Fibroblast of lung (primary cell): ENCODE results near the gene TXNDC11. TPM values are rescaled to one million over a fixed set of nuclear protein-coding genes. Genes with fewer than 3 reads are reported as not detected.

Experiments
- DNase-seq, 2 donors: peaks; one replicate each; pipeline versions ENCODE4 v3.0.0 to v3.0.0-alpha.2; 2010; ENCODE audit warnings: low read depth in 2 of 2
- H2AFZ ChIP-seq: 2 replicates; pipeline ENCODE4 v1.5.1; 2012; ENCODE audit warnings: low read length, control low read depth, inconsistent platforms
- H3K27ac ChIP-seq: 2 replicates; pipeline ENCODE4 v1.5.1; 2011; ENCODE audit warnings: low read length, control low read depth; ENCODE audit not compliant: insufficient read depth
- H3K27me3 ChIP-seq: 2 replicates; pipeline ENCODE4 v1.5.1; 2011; ENCODE audit warnings: mild to moderate bottlenecking, low read length; ENCODE audit not compliant: control insufficient read depth, insufficient read depth
- H3K36me3 ChIP-seq: 2 replicates; pipeline ENCODE4 v1.5.1; 2011; ENCODE audit warnings: low read length; ENCODE audit not compliant: control insufficient read depth, insufficient read depth
- H3K4me1 ChIP-seq: 2 replicates; pipeline ENCODE4 v1.5.1; 2011; ENCODE audit warnings: low read length; ENCODE audit not compliant: control insufficient read depth, insufficient read depth; ENCODE audit errors: extremely low read depth
- H3K4me2 ChIP-seq: 2 replicates; pipeline ENCODE4 v1.5.1; 2011; ENCODE audit warnings: low read length, control low read depth; ENCODE audit not compliant: insufficient read depth; ENCODE audit errors: extremely low read depth
- H3K4me3 ChIP-seq, 4 experiments: fragments of 200-600 bp in 1 of 4; sonication (generic) in 1 of 4; replicated peaks in 1 of 4; 2 replicates each; pipeline ENCODE4 v1.5.1; 2011 to 2016; ENCODE audit warnings: low read length in 4 of 4, low read depth in 3 of 4, mild to moderate bottlenecking in 3 of 4, control low read depth in 2 of 4, inconsistent platforms in 1 of 4, mixed read lengths in 1 of 4; ENCODE audit not compliant: insufficient read depth in 1 of 4; ENCODE audit errors: control extremely low read depth in 1 of 4
- H3K79me2 ChIP-seq: 2 replicates; pipeline ENCODE4 v1.5.1; 2012; ENCODE audit warnings: mild to moderate bottlenecking, low read length, inconsistent platforms; ENCODE audit not compliant: control insufficient read depth, insufficient read depth
- H3K9ac ChIP-seq: 2 replicates; pipeline ENCODE4 v1.5.1; 2011; ENCODE audit warnings: mild to moderate bottlenecking, low read length, control low read depth; ENCODE audit not compliant: insufficient read depth
- H3K9me3 ChIP-seq: 2 replicates; pipeline ENCODE4 v1.5.1; 2012; ENCODE audit warnings: low read depth, low read length; ENCODE audit not compliant: control insufficient read depth, insufficient read depth
- H4K20me1 ChIP-seq: 2 replicates; pipeline ENCODE4 v1.5.1; 2011; ENCODE audit warnings: low read length; ENCODE audit not compliant: control insufficient read depth, insufficient read depth; ENCODE audit errors: extremely low read depth
- EZH2 ChIP-seq: IDR thresholded peaks from 2 replicates; pipeline ENCODE4 v1.5.1; 2012; ENCODE audit warnings: low read length, control low read depth, mild to moderate bottlenecking; ENCODE audit errors: missing control alignments
- polyA plus RNA-seq, 2 donors: library from polyadenylated mRNA; depleted of rRNA in 1 of 2; stranded (reverse) in 1 of 2; unstranded in 1 of 2; fragments of >200 nt; gene quantifications; 2 replicates each; pipeline ENCODE4 v1.2.1, GENCODE V29; 2011 to 2012; ENCODE audit warnings: missing spikeins in 1 of 2
- total RNA-seq: library from RNA; depleted of rRNA; stranded (reverse); fragments of >200 nt; gene quantifications from 2 replicates; pipeline ENCODE4 v1.2.1, GENCODE V29; 2014
- TF ChIP-seq, protein P1 (sequence below), 2 donors: IDR thresholded peaks in 1 of 2; conservative IDR thresholded peaks in 1 of 2; 1 replicate in 1 of 2; 2 replicates in 1 of 2; pipeline ENCODE4 v1.5.1; 2011 to 2012; ENCODE audit warnings: low read length in 2 of 2, control low read depth in 1 of 2, inconsistent platforms in 1 of 2, low read depth in 1 of 2, mild to moderate bottlenecking in 1 of 2

Gene TXNDC11
- total and polyA plus RNA-seq, 2 donors (not counting 1 experiment from before 2014, with no cell fraction given) = 26.8 to 46.2 TPM

DNA sequence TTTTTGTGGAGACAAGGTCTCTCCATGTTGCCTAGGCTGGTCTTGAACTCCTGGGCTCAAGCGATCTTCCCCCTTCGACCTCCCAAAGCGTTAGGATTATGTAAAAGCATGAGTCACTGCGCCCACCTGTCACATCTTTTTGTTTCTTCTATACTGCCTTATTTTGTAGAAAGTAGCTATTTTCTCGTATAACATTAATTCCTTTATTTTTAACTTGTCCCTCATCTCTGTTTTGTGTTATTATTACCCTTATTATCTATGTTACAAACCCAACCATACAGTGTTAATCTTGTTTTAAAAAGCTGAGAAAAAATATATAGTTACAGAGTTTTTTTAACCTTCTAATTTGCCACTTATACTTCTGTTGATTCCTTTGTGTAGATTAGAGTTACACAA, 1.4 kb upstream of the TXNDC11 start:
- TF ChIP-seq, protein P1, sequence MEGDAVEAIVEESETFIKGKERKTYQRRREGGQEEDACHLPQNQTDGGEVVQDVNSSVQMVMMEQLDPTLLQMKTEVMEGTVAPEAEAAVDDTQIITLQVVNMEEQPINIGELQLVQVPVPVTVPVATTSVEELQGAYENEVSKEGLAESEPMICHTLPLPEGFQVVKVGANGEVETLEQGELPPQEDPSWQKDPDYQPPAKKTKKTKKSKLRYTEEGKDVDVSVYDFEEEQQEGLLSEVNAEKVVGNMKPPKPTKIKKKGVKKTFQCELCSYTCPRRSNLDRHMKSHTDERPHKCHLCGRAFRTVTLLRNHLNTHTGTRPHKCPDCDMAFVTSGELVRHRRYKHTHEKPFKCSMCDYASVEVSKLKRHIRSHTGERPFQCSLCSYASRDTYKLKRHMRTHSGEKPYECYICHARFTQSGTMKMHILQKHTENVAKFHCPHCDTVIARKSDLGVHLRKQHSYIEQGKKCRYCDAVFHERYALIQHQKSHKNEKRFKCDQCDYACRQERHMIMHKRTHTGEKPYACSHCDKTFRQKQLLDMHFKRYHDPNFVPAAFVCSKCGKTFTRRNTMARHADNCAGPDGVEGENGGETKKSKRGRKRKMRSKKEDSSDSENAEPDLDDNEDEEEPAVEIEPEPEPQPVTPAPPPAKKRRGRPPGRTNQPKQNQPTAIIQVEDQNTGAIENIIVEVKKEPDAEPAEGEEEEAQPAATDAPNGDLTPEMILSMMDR (conservative IDR thresholded peaks at IDR 0.05 in 1 of 2, IDR thresholded peaks at IDR 0.05 in 1 of 2; ENCODE audit: low read depth in 1 of 2, low read length in 2 of 2) = no peak
- TF ChIP-seq EZH2 = no peak
- H4K20me1 ChIP-seq = no peaks in the 10 kb centered on the region
- H3K9ac ChIP-seq = no peak overlapping the region
- H3K9me3 ChIP-seq = no peaks in the 10 kb centered on the region
- H3K4me3 ChIP-seq = no peak overlapping the region
- H3K27me3 ChIP-seq = no peaks in the 10 kb centered on the region
- peaks cover 26% of the 10 kb centered on the region for H3K79me2 ChIP-seq
- DNase-seq = no peak
- H3K36me3 ChIP-seq = no peaks in the 10 kb centered on the region
- peaks cover 7% of the 10 kb centered on the region for H3K4me1 ChIP-seq
- H2AFZ ChIP-seq = no peak overlapping the region
- H3K27ac ChIP-seq = peak overlapping the region; percentile 85
- no peak overlapping the region for H3K4me2 ChIP-seq

DNA sequence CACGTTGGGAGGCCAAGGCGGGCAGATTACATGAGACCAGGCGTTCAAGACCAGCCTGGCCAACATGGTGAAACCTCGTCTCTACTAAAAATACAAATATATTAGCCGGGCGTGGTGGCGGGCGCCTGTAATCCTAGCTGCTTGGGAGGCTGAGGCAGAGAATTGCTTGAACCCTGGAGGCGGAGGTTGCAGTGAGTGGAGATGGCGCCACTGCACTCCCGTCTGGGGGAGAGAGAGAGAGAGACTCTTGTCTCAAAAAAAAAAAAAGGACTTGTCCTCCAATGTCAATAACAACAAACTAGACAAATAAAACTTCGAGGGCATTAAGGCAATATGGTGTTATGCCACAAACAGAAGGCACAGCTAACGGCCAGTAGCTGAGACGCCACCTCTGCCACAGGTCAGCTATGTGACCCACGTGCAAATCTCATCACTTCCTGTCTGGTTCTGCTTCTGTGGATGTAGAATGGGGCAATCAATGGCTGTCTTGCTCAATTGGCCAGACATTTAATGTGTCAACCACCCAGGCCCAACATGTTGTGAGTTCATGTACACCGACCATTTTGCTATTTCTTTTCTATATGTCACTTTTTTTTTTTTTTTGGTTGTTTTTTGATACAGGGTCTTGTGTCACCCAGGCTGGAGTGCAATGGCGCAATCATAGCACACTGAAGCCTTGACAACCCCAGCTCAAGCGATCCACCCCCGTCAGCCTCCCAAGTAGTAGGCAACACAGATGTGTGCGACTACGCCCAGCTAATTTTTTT, 834 bp upstream of the TXNDC11 start:
- peak; percentile 50 to 68 for DNase-seq
- H3K9ac ChIP-seq = peak overlapping the region; percentile 62

DNA sequence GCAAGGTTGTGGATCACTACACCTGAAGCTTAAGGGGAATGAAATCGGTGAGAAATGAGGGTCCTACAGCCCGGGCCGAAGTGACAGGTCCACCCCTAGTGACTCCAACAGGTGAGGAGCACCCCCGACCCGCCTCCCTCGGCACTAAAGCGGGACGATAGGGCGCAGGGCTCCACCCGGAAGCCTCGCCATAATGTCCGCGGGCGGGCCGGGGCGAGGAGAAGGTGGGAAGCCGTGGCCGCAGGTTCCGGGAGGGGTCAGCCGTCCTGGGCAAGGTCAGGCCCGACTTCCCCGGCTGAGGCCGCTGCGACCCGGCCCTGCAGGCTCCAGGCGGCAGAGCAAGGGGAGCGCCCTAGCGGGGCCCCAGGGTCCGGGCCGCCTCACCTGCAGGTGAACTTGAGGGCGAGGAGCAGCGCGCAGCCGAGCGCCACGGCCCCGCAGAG, 543 bp downstream of the TXNDC11 start:
- Histone ChIP-seq H3K9ac (peak overlapping the region; percentile 91), H3K27ac (peak overlapping the region; percentile 85), H3K9me3 (no peaks in the 10 kb centered on the region), H3K4me2 (peak overlapping the region; percentile 9), H3K36me3 (no peaks in the 10 kb centered on the region), H2AFZ (no peak overlapping the region), H3K4me3 (peak overlapping the region; percentile 43 to 96 (median 70)), H3K79me2 (peaks cover 38% of the 10 kb centered on the region), H4K20me1 (no peaks in the 10 kb centered on the region), H3K4me1 (peaks cover 7% of the 10 kb centered on the region), H3K27me3 (no peaks in the 10 kb centered on the region)
- peak; percentile 6 to 15 for DNase-seq
- TF ChIP-seq EZH2 = no peak
- TF ChIP-seq, protein P1 (conservative IDR thresholded peaks at IDR 0.05 in 1 of 2, IDR thresholded peaks at IDR 0.05 in 1 of 2; ENCODE audit: low read depth in 1 of 2, low read length in 2 of 2) = no peak

More for the DNA sequence above, 834 bp upstream of the TXNDC11 start:
- H3K4me2 ChIP-seq = peak overlapping the region; percentile 83
- H3K27ac ChIP-seq = peak overlapping the region; percentile 85
- H3K27me3 ChIP-seq = no peaks in the 10 kb centered on the region
- TF ChIP-seq EZH2 = no peak
- TF ChIP-seq, protein P1 (conservative IDR thresholded peaks at IDR 0.05 in 1 of 2, IDR thresholded peaks at IDR 0.05 in 1 of 2; ENCODE audit: low read depth in 1 of 2, low read length in 2 of 2) = no peak
- no peaks in the 10 kb centered on the region for H3K9me3 ChIP-seq
- H3K4me1 ChIP-seq = peaks cover 7% of the 10 kb centered on the region
- peak overlapping the region; percentile 61 for H2AFZ ChIP-seq
- peaks cover 30% of the 10 kb centered on the region for H3K79me2 ChIP-seq
- no peaks in the 10 kb centered on the region for H4K20me1 ChIP-seq
- peak overlapping the region; percentile 37 to 64 (median 54) for H3K4me3 ChIP-seq
- no peaks in the 10 kb centered on the region for H3K36me3 ChIP-seq
